Measurements from ENCODE around the gene GFI1. TPM values are rescaled to one million over a fixed set of nuclear protein-coding genes. Genes with fewer than 3 reads are reported as not detected.

Gene GFI1
- total RNA-seq = not detected in 2 replicates

GRCh38 chr1:92486251-92487077 is at the start of gene GFI1:
Gene GFI1 (minus strand): TSS chr1:92486925. CDS start chr1:92483487, 3,438 bp downstream.

Other genes with a start within 250 kb of the GFI1 start
- gene GLMN, start 187.9 kb downstream of the GFI1 start, total RNA-seq = 2.8 and 5.4 TPM in 2 replicates
- 3.5 and 4.9 TPM in 2 replicates for gene RPAP2, start 187.9 kb downstream of the GFI1 start, total RNA-seq